ENCODE results near the gene IGF1R. TPM values are rescaled to one million over a fixed set of nuclear protein-coding genes. Genes with fewer than 3 reads are reported as not detected.

Gene IGF1R
- total RNA-seq, 1 donor from 2014 or later = 145 TPM

- no peak for DNase-seq
- Mint-ChIP-seq H3K4me1 (ENCODE audit: low read depth, unreplicated experiment) (no peaks in the 10 kb centered on the region), H3K27ac (ENCODE audit: unreplicated experiment) (no peak overlapping the region), H3K4me3 (ENCODE audit: unreplicated experiment) (no peak overlapping the region), H3K9me3 (ENCODE audit: unreplicated experiment) (no peaks in the 10 kb centered on the region), H3K36me3 (ENCODE audit: unreplicated experiment) (no peaks in the 10 kb centered on the region), H3K27me3 (ENCODE audit: unreplicated experiment) (no peaks in the 10 kb centered on the region)
- TF ChIP-seq CTCF (IDR thresholded peaks at IDR 0.05; ENCODE audit: partially characterized antibody, unreplicated experiment) = no peak
These were observed 22.2 kb upstream of the IGF1R start for GRCh38 chr15:98626153-98626552.

- H3K4me3 Mint-ChIP-seq (ENCODE audit: unreplicated experiment) = no peak overlapping the region
- DNase-seq = no peak
- no peak overlapping the region for H3K27ac Mint-ChIP-seq (ENCODE audit: unreplicated experiment)
- peaks cover 1% of the 10 kb centered on the region for H3K27me3 Mint-ChIP-seq (ENCODE audit: unreplicated experiment)
- no peak for TF ChIP-seq CTCF (IDR thresholded peaks at IDR 0.05; ENCODE audit: partially characterized antibody, unreplicated experiment)
- no peaks in the 10 kb centered on the region for H3K9me3 Mint-ChIP-seq (ENCODE audit: unreplicated experiment)
- H3K4me1 Mint-ChIP-seq (ENCODE audit: low read depth, unreplicated experiment) = no peaks in the 10 kb centered on the region
- H3K36me3 Mint-ChIP-seq (ENCODE audit: unreplicated experiment) = no peaks in the 10 kb centered on the region
These were observed 20.1 kb upstream of the IGF1R start for GRCh38 chr15:98628216-98628615.

GRCh38 chr15:98635848-98636247, 12.5 kb upstream of the IGF1R start:
- no peak for DNase-seq
- H3K36me3 Mint-ChIP-seq (ENCODE audit: unreplicated experiment) = no peaks in the 10 kb centered on the region
- no peak overlapping the region for H3K27ac Mint-ChIP-seq (ENCODE audit: unreplicated experiment)
- H3K9me3 Mint-ChIP-seq (ENCODE audit: unreplicated experiment) = peaks cover 2% of the 10 kb centered on the region
- no peak overlapping the region for H3K4me3 Mint-ChIP-seq (ENCODE audit: unreplicated experiment)
- H3K4me1 Mint-ChIP-seq (ENCODE audit: low read depth, unreplicated experiment) = no peaks in the 10 kb centered on the region
- H3K27me3 Mint-ChIP-seq (ENCODE audit: unreplicated experiment) = peaks cover 3% of the 10 kb centered on the region
- no peak for TF ChIP-seq CTCF (IDR thresholded peaks at IDR 0.05; ENCODE audit: partially characterized antibody, unreplicated experiment)

- H3K4me3 Mint-ChIP-seq (ENCODE audit: unreplicated experiment) = no peak overlapping the region
- no peaks in the 10 kb centered on the region for H3K36me3 Mint-ChIP-seq (ENCODE audit: unreplicated experiment)
- no peak overlapping the region for H3K27ac Mint-ChIP-seq (ENCODE audit: unreplicated experiment)
- no peak for TF ChIP-seq CTCF (IDR thresholded peaks at IDR 0.05; ENCODE audit: partially characterized antibody, unreplicated experiment)
- peaks cover 3% of the 10 kb centered on the region for H3K9me3 Mint-ChIP-seq (ENCODE audit: unreplicated experiment)
- no peaks in the 10 kb centered on the region for H3K4me1 Mint-ChIP-seq (ENCODE audit: low read depth, unreplicated experiment)
- peaks cover 2% of the 10 kb centered on the region for H3K27me3 Mint-ChIP-seq (ENCODE audit: unreplicated experiment)
- no peak for DNase-seq
These were observed 5.2 kb upstream of the IGF1R start for GRCh38 chr15:98643115-98643514.

GRCh38 chr15:98646546-98647025, 1.8 kb upstream of the IGF1R start:
- peaks cover 6% of the 10 kb centered on the region for H3K4me1 Mint-ChIP-seq (ENCODE audit: low read depth, unreplicated experiment)
- H3K36me3 Mint-ChIP-seq (ENCODE audit: unreplicated experiment) = no peaks in the 10 kb centered on the region
- no peak overlapping the region for H3K27ac Mint-ChIP-seq (ENCODE audit: unreplicated experiment)
- no peak for DNase-seq
- H3K27me3 Mint-ChIP-seq (ENCODE audit: unreplicated experiment) = peaks cover 6% of the 10 kb centered on the region
- no peak for TF ChIP-seq CTCF (IDR thresholded peaks at IDR 0.05; ENCODE audit: partially characterized antibody, unreplicated experiment)
- H3K9me3 Mint-ChIP-seq (ENCODE audit: unreplicated experiment) = peaks cover 11% of the 10 kb centered on the region
- peak overlapping the region; percentile 86 for H3K4me3 Mint-ChIP-seq (ENCODE audit: unreplicated experiment)

All from glutamatergic neuron (in vitro differentiated cells).